HG03108 (cell line): ENCODE measurements around the gene MRPL12.
"Not testable (repeated sequence)": the region's sequence is repeated elsewhere in the genome, so short reads cannot be mapped to it uniquely, and the experiment has no call there.

Experiments
- ATAC-seq: cut with Tn5 transposase; IDR thresholded peaks from one replicate; pipeline ENCODE4 v1.9.1; 2021; ENCODE audit warnings: moderate library complexity; ENCODE audit not compliant: unreplicated experiment

MRPL12 gene

DNA sequence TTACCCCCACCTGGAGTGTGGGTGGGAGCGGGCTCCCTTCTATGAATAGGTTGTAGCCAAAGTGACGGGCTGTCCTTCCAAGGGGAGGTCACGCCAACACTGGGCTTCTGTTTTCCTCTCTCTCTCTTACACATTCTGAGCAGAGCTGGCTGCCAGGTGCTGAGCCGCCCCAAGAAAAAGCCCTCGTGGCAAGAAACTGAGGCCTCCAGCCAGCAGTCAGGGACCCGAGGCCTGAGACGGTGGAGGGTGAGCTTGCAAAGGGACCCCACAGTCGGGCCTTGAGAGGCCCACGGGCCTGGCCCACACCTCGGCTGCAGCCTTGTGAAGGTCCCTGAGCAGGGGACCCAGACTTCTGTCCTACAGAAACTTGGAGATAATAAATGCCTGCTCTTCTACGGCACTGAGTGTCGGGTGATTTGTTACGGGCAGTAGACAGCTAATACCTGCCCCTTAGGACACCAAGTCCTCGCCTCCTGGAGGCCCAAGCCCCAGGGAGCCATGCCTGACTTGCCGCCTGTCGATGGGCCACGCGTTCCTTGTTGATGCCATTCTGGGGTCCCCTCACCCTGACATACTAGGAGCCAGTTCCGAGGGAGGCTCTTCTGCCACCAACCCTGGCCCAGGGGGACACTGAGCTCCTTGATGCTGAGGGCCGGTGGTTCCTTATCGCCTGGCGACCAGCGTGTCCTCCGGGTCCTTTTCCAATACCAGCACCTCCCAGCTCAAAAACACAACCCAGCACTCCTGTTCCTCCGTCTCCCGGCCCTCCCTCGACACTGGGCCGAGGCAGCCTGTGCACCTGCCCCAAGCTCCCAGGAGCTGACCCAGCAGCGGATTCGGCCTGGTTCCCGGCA is 35.0 kb downstream of the MRPL12 start:
- ATAC-seq: no peak

DNA sequence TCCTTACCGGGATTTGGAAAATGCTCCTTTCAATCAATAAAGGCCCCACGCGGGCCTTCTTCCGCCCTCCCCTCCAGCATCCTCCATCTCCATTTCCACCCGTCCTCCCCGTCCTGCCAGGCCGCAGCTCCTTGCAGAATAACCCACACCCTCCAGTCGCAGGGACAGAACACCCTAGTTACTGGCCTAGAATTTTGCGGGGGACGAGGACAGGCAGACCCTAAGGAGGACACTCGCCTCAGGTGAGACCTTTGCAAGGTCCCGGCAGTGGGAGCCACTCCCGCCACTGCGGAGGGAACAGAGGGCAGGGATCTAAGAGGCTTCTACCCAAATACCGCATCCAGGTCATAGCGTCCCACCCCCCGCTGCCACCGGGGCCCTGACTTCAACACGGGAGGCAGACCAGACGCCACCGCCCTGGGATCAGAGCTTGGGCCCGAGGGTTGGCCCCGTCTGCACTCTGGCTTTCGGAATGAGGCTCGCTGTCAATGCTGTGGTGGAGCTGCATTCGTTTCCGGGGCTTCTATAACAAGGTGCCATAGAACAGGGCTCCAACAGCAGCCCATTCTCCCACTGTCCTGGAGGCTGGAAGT is 35.7 kb downstream of the MRPL12 start:
- ATAC-seq: no peak

DNA sequence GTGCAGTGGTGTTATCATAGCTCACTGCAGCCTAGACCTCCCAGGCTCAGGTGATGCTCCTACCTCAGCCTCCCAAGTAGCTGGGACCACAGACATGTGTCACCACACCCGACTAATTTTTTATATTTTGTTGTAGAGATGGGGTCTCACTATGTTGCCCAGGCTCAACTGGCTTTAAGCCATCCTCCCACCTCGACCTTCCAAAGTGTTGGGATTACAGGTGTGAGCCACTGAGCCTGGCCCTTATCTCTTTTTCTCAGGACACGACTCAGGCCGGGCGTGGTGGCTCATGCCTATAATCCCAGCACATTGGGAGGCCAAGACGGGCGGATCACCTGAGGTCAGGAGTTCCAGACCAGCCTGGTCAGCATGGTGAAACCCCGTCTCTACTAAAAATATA is 36.4 kb downstream of the MRPL12 start:
- ATAC-seq: not testable (repeated sequence)

DNA sequence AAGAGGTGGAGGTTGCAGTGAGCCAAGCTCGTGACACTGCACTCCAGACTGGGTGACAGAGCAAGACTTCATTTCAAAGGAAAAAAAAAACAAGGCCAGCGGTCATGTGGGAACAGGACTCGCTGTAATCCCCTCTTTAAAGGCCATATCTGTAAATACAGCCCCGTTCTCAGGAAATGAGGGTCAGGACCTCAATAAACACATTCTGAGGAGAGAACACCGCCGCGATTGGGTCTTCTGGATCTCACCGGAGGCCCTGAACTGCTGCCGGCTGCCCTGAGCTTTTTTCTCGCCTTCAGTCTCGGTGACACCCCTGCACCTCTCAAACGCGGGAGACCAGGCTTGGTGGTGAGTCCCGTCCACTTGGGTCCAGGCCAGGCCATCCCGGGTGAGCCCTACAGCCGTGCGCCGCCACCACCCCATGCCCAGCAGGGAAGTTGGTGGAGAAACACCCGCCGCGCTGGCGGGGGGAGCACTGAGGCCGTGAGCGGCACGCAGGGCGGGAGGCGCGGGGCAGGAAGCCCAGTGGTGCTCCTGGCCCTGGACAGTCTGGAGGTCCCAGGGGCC is 37.3 kb downstream of the MRPL12 start:
- no peak for ATAC-seq

DNA sequence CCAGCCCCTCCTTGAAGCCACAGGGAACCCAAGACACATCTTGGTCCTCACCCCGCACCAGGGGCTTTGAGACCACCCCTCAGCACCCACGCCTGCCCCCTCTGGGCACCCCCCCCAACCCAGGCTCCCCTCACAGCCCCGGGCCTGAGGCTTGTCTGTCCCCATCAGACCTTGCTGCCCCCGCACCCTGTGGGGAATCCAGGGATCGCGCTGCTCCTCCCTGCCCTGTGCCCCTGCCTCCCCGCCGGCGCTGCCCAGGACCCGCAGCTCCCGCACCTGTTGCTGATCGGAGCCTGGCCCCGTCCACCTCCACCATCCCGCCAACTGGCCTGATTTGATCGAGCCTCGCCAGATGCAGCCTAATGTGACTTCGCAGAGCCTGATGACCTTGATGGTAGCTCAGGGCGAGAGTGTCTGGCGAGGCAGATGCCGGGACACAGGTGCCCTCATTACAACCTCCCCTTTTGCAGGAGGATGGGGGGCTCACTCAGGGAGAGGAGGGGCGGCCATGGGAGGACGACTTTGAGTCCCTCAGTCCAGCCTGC is 38.0 kb downstream of the MRPL12 start:
- no peak for ATAC-seq

DNA sequence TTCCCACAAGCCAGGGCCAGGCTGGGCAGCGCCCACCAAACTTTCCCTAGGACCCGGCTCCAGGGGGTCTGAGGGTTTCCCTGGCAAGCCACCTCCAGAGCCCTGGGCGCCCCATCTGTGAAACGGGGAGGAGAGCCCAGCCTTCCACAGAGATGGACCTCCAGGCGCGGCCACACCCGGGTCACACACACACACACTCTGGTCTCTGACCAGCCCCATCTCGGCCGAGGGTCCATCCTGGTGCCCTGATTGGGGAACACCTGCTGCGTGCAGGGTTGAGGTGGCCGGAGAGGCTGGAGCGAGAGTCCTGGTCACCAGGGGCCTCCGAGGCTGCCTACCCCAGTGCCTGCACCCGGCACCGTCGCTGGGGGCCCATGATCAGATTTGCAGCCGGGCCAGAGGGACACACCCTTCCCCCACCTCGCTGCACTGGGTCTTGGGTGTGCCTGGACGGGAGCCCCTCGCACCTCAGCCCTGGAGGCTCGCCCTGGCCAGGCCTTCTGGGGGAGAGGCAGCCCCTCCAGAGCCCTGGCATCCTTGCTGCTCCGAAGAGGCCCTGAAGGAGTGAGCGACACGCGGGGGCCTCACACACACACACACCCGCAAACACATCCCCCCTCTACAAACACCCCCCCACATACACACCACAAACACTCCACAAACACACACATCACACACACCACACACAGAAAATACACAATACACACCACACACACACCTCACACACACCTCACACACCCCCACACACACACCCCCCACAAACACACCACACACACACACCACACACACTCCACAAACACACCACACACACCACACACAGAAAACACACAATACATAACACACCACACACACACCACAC is 38.7 kb downstream of the MRPL12 start:
- ATAC-seq: no peak
